ENCODE measurements around the gene STX2. TPM values are rescaled to one million over a fixed set of nuclear protein-coding genes. Genes with fewer than 3 reads are reported as not detected.

Gene STX2
- total RNA-seq, 1 experiment from 2014 or later = 37.8 TPM

- no TSS peak for BruUV-seq (replicated peaks)
- no peaks in the 10 kb centered on the region for H3K4me1 ChIP-seq (ENCODE audit: insufficient read depth, low read length, poor library complexity, severe bottlenecking)
- DNase-seq (ENCODE audit: low spot score) = no peak
- intact Hi-C loops (cut with micrococcal nuclease; ENCODE audit: unreplicated experiment) = no loop called here
- peaks cover 19% of the 10 kb centered on the region for H3K36me3 ChIP-seq (ENCODE audit: insufficient read depth, low read length, poor library complexity, severe bottlenecking)
- H3K9me3 ChIP-seq (ENCODE audit: low read depth, low read length, poor library complexity, severe bottlenecking) = no peaks in the 10 kb centered on the region
- CTCF ChIA-PET = interaction anchor here (1.0 to 1.1 kb wide), 2 partner anchors 10 to 45 kb away, joined by 3 read pairs; no protein-coding TSS in a partner anchor
- POLR2A ChIA-PET (ENCODE audit: low non-redundant PET) = no interaction called here
- no peak overlapping the region for H3K27ac ChIP-seq (ENCODE audit: low read depth, low read length, poor library complexity, severe bottlenecking)
- no peak overlapping the region for H3K4me3 ChIP-seq (ENCODE audit: low read depth, low read length, poor library complexity, severe bottlenecking)
- no peaks in the 10 kb centered on the region for H3K27me3 ChIP-seq (replicated peaks; ENCODE audit: insufficient read depth, low read depth, low read length, poor library complexity)
- TF ChIP-seq CTCF (conservative IDR thresholded peaks at IDR 0.05; ENCODE audit: low read depth, low read length) (no peak), EZH2 (IDR thresholded peaks at IDR 0.05; ENCODE audit: borderline replicate concordance, low read depth, low read length, poor library complexity, severe bottlenecking) (no peak)
These were observed 13.3 kb downstream of the STX2 start for GRCh38 chr12:130825771-130826150.

DNA sequence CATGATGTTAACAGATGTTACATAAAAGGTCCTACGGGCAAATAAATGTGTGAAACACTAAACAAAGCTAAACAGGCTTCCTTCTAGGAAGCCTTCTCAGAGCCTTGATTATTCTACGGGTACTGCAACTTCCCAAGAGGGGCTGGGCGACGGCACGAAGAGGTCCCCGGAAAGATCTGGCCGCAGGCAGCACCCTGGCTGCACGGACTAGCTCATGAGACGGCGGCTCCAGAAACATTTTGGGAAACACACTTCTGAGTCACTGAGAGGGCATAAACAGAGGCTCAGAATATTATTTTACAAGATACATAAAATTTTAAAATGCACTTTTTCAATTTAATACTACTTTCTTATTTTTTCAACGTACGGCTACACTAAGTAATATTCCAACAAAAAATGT, 19.4 kb downstream of the STX2 start:
- intact Hi-C loops (cut with micrococcal nuclease; ENCODE audit: unreplicated experiment) = no loop called here
- DNase-seq (ENCODE audit: low spot score) = no peak
- TF ChIP-seq EZH2 (IDR thresholded peaks at IDR 0.05; ENCODE audit: borderline replicate concordance, low read depth, low read length, poor library complexity, severe bottlenecking) (no peak), CTCF (conservative IDR thresholded peaks at IDR 0.05; ENCODE audit: low read depth, low read length) (no peak)
- Histone ChIP-seq H3K27ac (ENCODE audit: low read depth, low read length, poor library complexity, severe bottlenecking) (no peak overlapping the region), H3K4me1 (ENCODE audit: insufficient read depth, low read length, poor library complexity, severe bottlenecking) (no peaks in the 10 kb centered on the region), H3K36me3 (ENCODE audit: insufficient read depth, low read length, poor library complexity, severe bottlenecking) (peaks cover 12% of the 10 kb centered on the region), H3K4me3 (ENCODE audit: low read depth, low read length, poor library complexity, severe bottlenecking) (no peak overlapping the region), H3K27me3 (replicated peaks; ENCODE audit: insufficient read depth, low read depth, low read length, poor library complexity) (no peaks in the 10 kb centered on the region), H3K9me3 (ENCODE audit: low read depth, low read length, poor library complexity, severe bottlenecking) (no peaks in the 10 kb centered on the region)
- POLR2A ChIA-PET (ENCODE audit: low non-redundant PET) = no interaction called here
- BruUV-seq (replicated peaks) = no TSS peak
- CTCF ChIA-PET = no interaction called here

DNA sequence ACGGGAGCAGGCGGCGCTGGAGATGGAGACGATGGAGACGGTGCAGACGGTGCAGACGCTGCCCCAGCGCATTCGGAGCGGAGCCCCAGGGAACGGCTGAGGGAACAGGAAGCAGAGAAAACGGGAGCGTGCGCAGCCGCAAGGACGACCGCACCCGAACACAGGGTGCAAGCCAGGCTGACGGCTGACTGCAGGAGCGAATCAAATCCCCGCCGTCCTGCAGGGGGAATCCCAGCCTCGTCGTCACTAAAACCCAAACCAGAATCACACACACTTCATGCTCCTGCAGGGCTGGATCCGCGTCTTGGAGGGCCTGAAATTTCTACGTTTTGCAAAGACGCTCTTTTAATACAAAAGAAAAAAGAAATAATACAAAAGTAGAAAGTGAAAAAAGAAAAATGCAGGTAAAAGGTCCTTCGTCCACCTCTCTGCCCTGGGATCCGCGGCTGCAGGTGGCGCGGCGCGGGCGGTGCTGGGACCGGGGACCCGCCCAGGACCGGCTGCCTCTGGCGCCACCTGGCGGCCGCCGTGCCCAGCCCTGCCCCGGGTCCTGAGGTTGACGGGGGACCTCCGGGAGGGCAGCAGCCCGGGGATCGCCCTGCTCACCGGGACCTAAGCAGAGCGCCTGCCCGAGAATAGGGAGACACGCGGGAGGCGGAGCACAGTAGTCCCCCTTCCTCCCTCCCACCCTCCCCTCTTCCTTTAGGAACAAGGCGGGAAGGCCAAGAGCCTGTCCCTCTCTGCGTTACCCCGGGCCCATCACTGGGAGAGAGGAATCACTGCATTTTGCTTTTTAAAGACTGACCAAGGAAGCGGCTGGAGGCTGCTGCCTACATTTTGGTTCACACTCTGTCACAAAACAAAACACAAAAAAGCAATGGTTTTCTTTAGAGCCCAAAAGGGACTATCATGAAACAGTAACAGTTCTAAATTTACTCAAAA, 20.1 kb downstream of the STX2 start:
- TF ChIP-seq EZH2 (IDR thresholded peaks at IDR 0.05; ENCODE audit: borderline replicate concordance, low read depth, low read length, poor library complexity, severe bottlenecking) (no peak), CTCF (conservative IDR thresholded peaks at IDR 0.05; ENCODE audit: low read depth, low read length) (peak; percentile 44)
- ChIA-PET POLR2A (ENCODE audit: low non-redundant PET) (no interaction called here), CTCF (no interaction called here)
- Histone ChIP-seq H3K27me3 (replicated peaks; ENCODE audit: insufficient read depth, low read depth, low read length, poor library complexity) (no peaks in the 10 kb centered on the region), H3K4me3 (ENCODE audit: low read depth, low read length, poor library complexity, severe bottlenecking) (no peak overlapping the region), H3K4me1 (ENCODE audit: insufficient read depth, low read length, poor library complexity, severe bottlenecking) (no peaks in the 10 kb centered on the region), H3K9me3 (ENCODE audit: low read depth, low read length, poor library complexity, severe bottlenecking) (no peaks in the 10 kb centered on the region), H3K27ac (ENCODE audit: low read depth, low read length, poor library complexity, severe bottlenecking) (no peak overlapping the region), H3K36me3 (ENCODE audit: insufficient read depth, low read length, poor library complexity, severe bottlenecking) (peaks cover 9% of the 10 kb centered on the region)
- intact Hi-C loops (cut with micrococcal nuclease; ENCODE audit: unreplicated experiment) = no loop called here
- DNase-seq (ENCODE audit: low spot score) = no peak
- no TSS peak for BruUV-seq (replicated peaks)

Measured in A673 (cell line).